Effector CD8-positive, alpha-beta T cell (primary cell): ENCODE results near the gene RUNX2.

Experiments
- DNase-seq: peaks from one replicate; lab custom pipeline; 2025; lab: John Stamatoyannopoulos, UW

RUNX2 gene

DNA sequence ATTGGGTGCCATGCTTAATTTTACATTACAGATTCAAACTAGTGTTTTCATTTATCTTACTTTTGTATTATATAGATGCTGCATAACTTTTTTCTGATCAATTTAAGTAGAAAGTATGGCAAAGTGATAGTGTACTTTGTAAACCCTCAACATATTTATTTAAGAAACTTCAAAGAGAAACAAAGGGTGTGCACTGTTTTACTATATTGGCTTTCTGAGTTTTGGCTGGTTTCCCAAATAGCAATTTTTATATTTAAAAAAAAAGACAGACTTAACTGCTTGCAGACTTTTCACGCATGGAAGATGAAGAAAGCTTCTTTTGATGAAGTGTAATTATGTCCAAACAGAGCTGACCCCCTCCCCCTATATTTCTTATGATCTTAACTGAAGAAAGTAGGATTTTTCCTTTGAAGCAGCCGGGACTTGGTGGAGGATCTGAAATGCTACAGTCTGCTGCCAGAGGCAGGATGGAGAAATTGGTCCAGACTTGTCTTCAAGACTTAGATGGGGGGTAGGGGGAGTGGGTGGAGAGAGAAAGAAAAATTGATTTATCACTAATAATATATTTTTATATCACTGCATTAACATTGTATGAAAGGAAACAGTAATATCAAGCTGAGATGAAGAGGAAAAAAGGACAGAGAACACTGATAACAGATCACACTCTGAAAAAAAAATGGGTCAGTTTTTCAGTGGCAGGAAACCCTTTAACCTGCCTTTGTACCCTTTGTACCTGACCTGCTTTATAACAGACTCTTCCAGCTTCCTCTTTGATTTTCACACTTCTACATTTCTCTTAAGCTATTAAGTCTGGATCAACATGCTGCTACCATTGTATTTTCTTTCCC lies 105.6 kb downstream of the RUNX2 start:
- DNase-seq, result no peak

DNA sequence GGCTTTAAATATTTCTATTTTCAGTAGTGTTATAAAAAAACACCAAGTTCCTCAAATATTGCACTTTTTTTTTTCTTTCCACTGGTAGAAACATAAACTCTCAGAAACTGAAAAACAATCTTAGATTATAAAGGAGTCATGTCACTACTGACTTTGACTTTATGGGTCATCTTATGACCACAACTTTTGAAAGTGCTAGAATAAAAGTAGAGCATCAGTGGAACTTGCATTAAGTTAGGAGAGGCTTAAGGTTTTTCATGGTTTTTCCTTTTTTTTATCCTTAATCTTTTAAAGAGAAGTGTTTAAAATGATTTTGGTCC lies 106.2 kb downstream of the RUNX2 start:
- no peak for DNase-seq

DNA sequence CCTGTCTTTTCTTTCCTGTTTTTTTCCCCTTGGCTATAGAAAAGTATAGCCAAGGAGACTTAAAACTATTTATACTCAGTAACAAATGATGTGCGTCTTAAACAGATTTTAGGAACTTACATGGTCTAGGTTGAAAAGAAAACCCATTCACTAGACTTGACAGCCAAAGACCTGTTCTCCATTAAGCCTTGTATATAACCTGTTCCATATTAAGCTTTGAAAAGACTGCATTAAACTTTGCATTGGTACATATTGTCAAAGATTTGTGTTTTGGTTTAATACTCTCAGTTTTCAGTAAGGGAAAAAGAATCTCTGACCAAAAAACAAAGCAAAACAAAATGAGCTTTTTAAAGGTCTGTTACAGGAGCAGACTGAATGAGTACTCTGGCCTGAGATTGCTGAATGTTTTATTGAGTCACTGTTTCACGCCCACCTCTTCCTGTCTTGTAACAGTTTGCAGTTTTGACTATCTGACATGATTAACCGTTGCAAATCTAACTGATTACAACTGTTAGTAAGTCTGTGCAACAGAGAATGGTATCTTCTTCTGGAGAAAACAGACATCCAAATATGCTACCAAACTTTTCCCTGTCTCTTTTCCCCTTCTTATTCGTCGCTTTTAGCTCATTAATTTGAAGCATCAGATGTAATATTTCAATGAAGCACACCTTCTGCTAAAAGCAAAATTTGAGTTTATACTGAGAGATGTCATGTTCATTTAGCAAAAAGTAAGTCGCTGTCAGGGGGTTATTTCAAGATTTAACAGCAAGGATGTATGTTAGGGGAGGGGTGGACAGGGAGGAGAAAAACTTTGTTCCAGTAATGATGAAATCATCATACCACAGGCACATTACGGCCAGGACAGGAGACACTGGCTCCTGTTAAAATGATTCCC lies 108.7 kb downstream of the RUNX2 start:
- DNase-seq, result no peak

DNA sequence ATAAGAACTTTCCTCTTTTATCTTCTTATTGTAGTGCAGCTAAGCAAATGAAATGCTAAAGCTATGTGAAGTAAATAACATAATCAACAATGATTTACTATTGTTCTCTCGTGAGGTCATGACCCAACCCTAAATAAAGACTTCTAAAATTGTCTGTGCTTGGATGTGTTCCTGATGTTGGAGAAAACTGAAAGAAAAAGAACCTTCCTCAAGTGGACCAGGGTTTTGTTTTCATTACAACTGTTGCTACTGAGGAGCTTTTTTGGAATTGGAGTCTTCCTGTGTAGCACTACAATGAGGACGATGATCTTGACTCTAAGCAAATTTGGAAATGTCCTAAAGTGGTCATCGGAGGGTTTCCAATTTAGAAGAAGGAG lies 109.3 kb downstream of the RUNX2 start:
- no peak for DNase-seq

DNA sequence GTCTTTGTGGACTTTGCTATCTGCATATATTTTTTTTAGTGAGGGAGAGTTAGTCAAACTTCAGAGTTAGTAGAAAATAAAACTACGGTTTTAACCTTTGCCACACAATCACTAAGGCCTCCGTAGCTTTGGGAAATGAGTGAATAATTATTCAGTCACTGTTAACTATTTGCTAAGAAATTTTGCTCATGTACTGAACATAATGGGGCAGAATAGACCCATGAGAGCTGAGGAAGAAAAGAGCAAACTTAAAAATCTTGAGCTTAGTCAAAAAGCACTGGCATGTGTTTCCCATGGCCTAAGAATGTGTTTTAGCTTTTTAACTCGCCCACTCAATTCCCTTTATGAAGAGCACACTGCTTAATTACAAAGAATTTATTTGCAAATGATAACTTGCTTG lies 110.0 kb downstream of the RUNX2 start:
- DNase-seq, result no peak

DNA sequence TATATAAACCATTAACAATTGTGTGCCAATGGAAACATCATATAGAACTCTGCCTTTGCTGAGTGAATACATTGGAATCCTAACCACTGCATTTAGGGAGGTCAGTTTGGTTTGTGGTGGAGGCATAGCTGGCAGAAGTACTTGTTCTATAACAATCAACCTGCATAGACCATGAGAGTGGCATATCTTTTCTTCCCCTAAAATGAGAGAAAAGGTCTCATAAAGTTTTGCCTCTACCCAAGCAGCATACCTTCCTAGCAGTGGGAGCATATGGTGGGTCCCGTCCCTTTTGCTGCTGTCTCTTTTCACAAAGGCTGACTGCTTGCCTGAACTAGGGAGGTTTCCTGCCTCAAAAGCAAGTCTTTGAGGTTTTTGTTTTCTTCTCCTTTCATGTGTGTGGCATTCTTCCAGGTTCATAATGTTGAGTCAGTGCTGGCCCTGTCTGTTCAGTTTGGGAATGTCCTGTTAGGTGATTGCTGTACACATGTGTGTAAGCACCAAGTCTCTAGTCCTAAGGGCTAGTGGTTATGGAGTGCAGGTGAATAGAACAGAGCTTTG lies 110.8 kb downstream of the RUNX2 start:
- DNase-seq, result no peak

DNA sequence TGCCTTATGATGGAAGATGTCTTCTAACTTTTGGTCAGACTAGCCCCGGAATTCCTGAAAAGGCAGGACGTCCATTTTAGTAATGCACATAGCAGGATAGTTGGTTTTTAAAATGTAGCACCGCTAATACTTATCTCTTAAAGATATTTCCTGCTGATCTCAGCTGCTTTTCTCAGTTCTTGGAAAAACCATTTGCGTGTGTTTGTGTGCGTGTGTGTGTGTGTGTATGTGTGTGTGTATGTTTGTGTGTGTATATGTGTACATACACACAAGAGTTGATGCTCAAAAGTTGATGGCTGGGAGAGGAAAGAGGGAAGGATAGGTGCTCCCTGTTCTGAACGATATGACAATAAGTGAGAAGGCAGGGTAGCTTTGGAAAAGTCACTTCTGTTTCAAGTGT lies 111.3 kb downstream of the RUNX2 start:
- DNase-seq, result no peak

DNA sequence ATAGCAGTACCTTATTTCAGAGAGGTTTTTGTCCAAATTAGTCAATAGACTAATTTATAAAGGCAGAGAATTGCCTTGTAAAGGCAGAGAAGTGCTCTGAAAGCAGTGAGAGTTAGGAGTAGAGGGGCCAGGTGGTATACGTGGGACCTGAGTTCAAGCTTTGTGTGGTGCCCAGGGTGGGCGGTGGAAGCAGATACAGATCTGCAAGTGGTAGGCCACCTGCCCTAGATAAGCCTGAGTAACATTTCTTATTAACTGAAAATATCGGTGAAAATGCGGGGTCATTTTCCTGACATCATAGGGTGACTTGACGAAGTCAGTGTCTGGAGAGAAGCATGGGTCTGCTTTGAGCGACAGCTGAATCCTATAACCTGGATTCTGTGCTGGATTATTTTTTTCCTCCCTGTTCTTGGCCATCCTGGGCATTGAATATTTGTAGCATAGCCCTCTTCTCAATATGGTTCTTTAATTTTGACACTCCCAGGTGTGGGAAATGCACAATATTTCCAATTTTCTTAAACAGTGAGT lies 111.8 kb downstream of the RUNX2 start:
- no peak for DNase-seq

DNA sequence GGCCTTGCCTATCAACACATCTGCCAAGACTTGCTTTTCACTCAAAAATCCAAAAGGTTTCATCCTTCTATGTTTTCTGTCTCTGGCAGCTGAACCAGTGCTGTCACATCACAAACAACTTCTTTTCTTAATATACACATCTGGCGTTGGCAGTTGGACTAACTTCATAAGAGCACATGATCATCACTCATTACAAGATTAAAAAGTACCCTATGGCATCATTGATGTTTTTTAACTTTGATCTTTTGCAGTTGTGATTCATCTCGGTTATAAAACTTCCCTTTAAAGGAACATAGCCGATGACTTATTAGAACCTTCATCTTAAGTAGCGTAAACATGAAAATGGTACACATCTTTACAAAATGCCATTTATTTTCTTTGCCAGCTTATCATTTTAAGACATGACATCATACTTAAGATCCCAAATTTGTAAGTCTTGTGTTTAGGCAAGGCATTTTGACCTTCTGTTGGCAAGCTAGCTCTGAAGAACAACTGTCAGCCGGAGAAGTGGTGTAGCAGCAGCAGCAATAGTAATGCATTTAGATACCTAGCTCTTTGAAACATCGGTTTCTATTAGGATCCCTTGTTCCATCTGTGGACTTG lies 113.8 kb downstream of the RUNX2 start:
- no peak for DNase-seq

DNA sequence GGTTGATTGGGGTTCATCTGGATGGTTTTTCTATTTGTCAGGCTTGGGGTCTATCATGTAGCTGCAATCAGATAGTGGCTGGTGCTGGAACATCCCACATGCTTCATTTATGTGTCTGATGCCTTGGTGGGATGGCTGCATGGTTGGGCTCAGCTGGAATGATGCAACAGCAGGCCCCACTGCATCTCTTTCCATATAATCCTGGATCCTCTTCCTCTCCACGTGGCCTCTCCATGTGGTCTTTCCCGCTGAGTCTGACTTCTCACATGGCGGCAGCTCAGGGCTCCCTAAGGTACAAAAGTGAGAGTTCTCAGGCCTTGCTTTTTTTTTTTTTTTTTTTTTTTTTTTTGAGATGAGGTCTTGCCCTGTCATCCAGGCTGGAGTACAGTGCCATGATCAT lies 114.6 kb downstream of the RUNX2 start:
- DNase-seq, result no peak

DNA sequence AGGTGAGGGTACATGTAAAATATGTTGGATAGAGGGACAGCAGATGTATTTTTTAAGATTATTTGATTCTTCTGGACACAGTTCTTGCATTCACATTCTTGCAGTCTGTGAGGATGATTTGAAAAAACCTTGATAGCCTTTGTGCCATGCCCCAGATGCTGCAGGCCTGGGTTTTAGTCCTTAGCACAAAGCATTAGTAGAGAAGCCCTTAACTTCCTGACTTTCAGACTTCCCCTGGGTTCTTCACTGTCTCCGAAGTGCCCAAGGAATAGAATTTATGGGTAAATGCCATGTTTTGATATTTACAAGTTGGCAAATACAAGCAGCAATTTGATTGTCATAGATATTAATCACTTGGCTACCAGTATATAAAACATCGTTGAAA lies 117.2 kb downstream of the RUNX2 start:
- no peak for DNase-seq

DNA sequence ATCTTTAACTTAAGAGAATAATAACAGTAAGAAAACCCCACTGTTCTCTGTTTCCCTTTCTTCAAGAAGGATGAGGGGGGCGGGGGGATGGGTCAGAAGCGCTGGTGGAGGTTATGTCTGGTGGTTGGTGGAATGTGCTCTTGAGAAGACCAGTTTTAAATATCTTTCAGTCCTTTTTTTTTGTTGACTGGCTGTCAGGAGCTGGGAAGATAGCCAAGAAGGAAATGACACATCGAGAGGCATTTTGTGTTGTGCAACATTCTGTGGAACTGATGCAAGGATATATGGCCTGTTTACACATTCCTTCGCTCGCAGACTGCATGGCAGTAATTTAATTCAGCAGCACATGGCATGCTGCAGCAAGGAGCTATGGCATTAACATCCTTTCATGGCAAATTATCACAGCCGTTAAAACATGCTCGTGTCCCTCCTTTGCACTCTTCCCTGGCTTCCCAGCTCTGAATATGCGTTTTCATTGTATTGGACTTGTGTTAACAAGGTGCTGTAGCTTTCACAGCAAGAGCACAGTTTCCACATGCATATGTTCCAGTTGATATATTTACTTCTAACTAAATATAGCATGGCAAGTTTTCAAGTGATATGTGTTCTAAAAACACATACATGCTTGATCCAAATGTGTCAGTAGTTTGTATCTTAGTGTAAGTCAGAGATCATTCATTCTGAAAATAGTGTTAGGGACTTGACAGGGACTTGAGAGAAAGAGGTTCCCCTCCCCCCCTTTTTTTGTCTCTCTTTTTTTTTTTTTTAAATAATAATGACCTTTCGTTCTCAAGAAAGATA lies 117.8 kb downstream of the RUNX2 start:
- no peak for DNase-seq

DNA sequence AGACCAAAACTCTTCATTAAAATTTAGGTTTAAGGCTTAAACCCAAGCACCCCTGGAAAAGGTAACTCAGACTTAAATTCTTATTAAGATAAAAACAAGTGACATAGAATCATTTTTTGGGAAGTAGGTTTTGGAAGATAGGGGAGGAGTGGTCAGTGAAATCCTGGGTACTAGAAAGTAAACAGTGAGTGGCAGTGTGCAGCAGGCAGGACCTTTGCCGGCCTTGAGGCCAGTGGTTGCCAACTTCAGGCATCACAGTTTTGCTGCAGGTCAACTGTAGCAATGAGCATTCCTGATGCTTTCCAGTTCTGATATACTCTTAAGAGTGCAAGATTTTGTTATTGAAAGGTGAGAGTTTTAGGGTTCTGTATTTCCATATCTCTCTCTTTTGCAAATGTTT lies 118.9 kb downstream of the RUNX2 start:
- no peak for DNase-seq

DNA sequence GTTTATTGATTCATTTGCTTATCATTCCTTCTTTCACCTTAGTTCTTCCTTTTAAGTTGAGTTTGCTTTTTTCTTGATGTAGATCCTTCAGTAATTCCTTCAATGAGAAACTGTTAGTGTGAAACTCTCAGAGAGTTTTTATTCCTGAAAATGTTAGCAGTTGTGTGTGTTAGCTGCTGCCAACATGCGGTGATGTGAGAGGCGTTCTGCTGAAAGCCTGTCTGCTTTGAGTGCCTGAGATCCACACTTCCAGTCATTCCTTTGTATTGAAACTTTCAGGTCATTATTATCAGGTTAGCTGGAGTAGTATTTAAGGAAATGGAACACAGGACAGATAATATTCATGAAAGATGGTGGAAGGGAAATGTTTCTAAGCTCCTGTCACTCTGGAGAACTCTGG lies 119.6 kb downstream of the RUNX2 start:
- no peak for DNase-seq

DNA sequence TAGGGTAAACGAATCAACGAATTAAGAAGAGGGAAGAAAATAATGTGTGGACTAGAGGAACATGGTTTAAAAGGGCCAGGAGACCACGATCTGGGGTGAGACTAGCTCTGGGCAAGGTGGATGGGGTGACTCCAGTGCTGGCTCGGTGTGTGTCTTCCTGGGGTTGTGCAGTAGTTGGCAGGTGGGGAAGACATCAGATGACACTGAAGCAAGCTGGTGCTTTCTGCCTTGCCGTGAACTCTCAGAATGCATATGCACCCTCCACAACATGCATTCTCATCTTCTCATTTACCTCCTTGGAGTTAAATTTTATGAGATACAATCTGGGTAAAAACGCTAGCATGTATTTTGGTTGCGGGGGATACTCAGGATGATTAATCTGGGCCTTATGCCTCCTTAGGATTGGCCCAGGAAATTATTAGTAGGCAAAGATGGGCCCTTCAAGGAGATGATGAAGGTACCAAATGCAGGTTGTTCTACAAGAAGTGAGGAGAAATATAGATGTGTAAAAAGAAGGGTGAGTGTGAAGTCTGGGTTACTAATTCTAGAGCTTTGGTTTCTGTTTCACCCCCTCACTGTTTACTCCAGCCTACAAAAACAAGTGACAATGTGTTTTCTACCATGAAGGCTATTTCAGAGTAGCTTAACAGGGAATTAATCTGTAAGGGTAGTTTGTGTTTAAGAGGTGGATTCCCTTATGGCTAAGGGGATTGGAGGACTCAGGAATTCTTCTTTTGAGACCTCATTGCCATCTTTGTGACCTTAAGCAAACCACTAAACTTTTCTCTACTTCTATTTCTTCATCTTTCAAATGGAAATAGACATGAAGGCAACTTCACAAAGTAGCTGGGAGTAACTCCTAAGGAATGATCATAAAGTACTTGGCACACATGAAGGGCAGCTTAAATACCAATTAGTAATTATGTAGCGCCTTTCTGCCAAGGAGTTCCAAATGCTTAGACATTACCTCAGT lies 120.6 kb downstream of the RUNX2 start:
- DNase-seq, result no peak

DNA sequence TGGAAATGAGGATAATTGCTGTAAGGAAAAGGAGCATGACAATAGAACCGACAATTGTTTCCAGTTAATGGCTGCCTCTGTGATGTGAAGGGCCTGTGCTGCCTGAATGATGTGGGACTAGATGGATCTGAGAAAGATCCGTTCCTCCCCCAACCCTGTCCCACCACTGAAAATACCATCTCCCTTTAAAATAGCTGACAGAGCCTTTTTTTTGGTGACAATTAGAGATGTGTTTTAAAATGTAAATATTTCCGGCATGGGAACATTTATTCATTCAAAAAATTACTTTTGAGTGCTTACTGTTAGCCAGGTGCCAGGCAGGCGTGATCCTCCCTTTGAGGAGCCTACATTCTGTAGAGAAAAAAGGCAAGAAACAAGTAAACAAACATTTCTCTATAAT lies 122.0 kb downstream of the RUNX2 start:
- DNase-seq, result no peak

DNA sequence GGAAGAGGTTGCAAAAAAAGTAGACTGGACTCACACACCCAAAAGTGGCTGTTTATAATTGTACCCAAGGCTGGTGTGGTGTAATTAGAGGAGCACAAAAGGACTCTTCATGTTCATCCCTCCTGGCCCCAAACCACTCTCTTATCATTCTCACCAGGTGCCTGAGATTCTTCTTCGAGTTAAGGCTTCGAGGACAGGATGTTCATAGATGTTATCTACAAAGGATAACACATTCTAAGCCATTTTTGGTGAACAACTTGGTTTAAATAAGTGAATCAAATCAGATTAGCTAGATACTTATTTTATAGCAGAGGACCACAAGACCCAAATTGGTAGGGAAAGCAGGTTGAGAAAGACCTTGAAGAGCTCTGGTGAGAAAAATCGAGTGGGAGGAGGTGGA lies 122.7 kb downstream of the RUNX2 start:
- DNase-seq, result no peak

DNA sequence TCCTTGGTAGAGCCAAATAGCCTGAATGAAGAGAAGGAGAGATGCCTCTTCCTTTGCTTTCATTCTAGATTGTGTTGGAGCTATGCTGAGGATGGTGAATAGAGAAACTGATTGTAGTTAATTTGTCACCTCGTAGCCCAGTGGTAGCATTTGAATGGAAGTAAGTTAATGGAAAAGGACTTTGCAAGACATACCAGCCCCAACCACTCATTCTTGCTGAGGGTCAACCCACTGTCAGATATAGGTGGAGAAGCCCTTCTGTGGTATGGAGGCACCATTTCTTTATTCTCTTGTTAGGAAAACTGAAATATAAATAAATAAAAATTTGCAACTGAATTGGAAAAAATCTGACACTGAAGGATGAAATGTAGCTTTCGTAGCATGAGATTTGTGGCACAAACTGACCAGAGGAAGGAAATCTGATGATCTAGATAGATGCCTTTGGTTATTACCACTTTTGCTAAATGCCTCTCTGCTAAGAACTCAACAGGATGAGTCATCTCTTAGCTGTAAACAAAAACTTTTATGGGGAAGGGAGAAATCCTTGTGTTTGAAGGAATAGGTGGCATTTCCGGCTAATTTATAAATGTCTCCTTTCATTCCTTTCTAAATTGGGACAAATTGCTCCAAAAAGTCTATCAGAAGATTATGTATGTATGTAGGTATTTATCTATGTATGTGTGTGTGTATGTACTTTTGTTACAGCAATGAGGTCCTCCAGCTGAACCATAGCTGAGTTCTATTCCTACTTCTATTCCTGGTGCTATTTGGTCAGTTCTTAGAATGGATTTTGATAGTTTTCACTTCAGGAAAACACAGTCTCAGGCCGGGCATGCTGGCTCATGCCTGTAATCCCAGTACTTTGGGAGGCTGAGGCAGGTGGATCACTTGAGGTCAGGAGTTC lies 126.1 kb downstream of the RUNX2 start:
- no peak for DNase-seq

DNA sequence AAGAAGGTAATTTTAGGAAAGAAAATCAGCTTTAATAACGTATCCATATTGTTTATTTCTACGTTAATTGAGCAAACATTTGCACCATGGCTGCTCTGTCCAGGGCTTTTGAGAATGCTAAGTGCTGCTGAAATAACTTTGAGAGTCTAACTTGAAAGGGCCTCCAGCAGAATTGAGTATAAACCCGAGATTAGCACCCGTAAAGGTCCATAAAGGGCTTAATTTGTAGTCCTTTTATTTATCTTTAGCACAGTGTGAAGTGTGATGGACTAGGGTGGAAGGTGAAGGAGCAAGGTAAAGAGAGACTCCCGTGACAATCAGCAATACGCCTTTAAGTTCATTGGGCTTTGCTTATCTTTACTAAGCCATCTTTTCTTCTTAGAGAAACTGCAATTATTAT lies 127.3 kb downstream of the RUNX2 start:
- no peak for DNase-seq
